Osteocyte (in vitro differentiated cells): ENCODE measurements around the gene PRG3. TPM values are rescaled to one million over a fixed set of nuclear protein-coding genes. Genes with fewer than 3 reads are reported as not detected.
A peak's percentile ranks its signal among the peaks of the same experiment; 100 is the strongest.

Experiments used
- DNase-seq: peaks from one replicate; pipeline ENCODE4 v3.0.0; 2021; ENCODE audit warnings: mixed read lengths; ENCODE audit not compliant: unreplicated experiment; ENCODE audit errors: extremely low spot score
- H3K27ac Mint-ChIP-seq: one replicate; pipeline ENCODE4 v1.8.0; 2021; ENCODE audit warnings: mild to moderate bottlenecking, mixed read lengths; ENCODE audit not compliant: unreplicated experiment
- H3K27me3 Mint-ChIP-seq: one replicate; pipeline ENCODE4 v1.8.0; 2021; ENCODE audit warnings: mixed read lengths; ENCODE audit not compliant: unreplicated experiment
- H3K36me3 Mint-ChIP-seq: one replicate; pipeline ENCODE4 v1.8.0; 2021; ENCODE audit warnings: mixed read lengths; ENCODE audit not compliant: unreplicated experiment
- H3K4me1 Mint-ChIP-seq: one replicate; pipeline ENCODE4 v1.8.0; 2021; ENCODE audit warnings: mixed read lengths; ENCODE audit not compliant: unreplicated experiment
- H3K4me3 Mint-ChIP-seq: one replicate; pipeline ENCODE4 v1.8.0; 2021; ENCODE audit warnings: mild to moderate bottlenecking, moderate library complexity, mixed read lengths; ENCODE audit not compliant: unreplicated experiment
- H3K9me3 Mint-ChIP-seq: one replicate; pipeline ENCODE4 v1.8.0; 2021; ENCODE audit warnings: mixed read lengths; ENCODE audit not compliant: unreplicated experiment
- CTCF ChIP-seq: fragments of 200-600 bp; sonication (generic); IDR thresholded peaks from 2 replicates; pipeline ENCODE4 v1.5.0; 2021; ENCODE audit warnings: antibody characterized with exemption, mild to moderate bottlenecking, moderate library complexity
- total RNA-seq: library from RNA; stranded (reverse); gene quantifications from 2 replicates; pipeline ENCODE4 v1.2.1, GENCODE V29; 2021

PRG3 gene
- total RNA-seq, 1 donor from 2014 or later = not detected

- Mint-ChIP-seq H3K27ac (peak overlapping the region; percentile 82), H3K36me3 (peaks cover 1% of the 10 kb centered on the region), H3K4me3 (peak overlapping the region; percentile 77), H3K9me3 (no peaks in the 10 kb centered on the region), H3K4me1 (peaks cover 36% of the 10 kb centered on the region), H3K27me3 (no peaks in the 10 kb centered on the region)
- DNase-seq = no peak
- TF ChIP-seq CTCF = no peak
These were observed 45.5 kb upstream of the PRG3 start for GRCh38 chr11:57426439-57426928.

- no peak for DNase-seq
- Mint-ChIP-seq H3K9me3 (no peaks in the 10 kb centered on the region), H3K36me3 (peaks cover 1% of the 10 kb centered on the region), H3K4me3 (peak overlapping the region; percentile 77), H3K4me1 (peaks cover 36% of the 10 kb centered on the region), H3K27ac (peak overlapping the region; percentile 82), H3K27me3 (no peaks in the 10 kb centered on the region)
- TF ChIP-seq CTCF = no peak
These were observed 44.9 kb upstream of the PRG3 start for GRCh38 chr11:57425565-57426438.

GRCh38 chr11:57424792-57425564 lies 44.0 kb upstream of the PRG3 start:
- H3K27ac Mint-ChIP-seq = peak overlapping the region; percentile 75
- peaks cover 36% of the 10 kb centered on the region for H3K4me1 Mint-ChIP-seq
- H3K9me3 Mint-ChIP-seq = no peaks in the 10 kb centered on the region
- H3K27me3 Mint-ChIP-seq = no peaks in the 10 kb centered on the region
- H3K4me3 Mint-ChIP-seq = peak overlapping the region; percentile 22
- DNase-seq = no peak
- no peak for TF ChIP-seq CTCF
- peaks cover 1% of the 10 kb centered on the region for H3K36me3 Mint-ChIP-seq

GRCh38 chr11:57424137-57424791 lies 43.3 kb upstream of the PRG3 start:
- peaks cover 36% of the 10 kb centered on the region for H3K4me1 Mint-ChIP-seq
- no peak for TF ChIP-seq CTCF
- H3K36me3 Mint-ChIP-seq = peaks cover 1% of the 10 kb centered on the region
- H3K9me3 Mint-ChIP-seq = no peaks in the 10 kb centered on the region
- DNase-seq = no peak
- H3K27me3 Mint-ChIP-seq = no peaks in the 10 kb centered on the region
- peak overlapping the region; percentile 75 for H3K27ac Mint-ChIP-seq
- H3K4me3 Mint-ChIP-seq = no peak overlapping the region
